Left renal cortex interstitium (tissue), 4 donors: Measurements from ENCODE around the gene OR2G3. TPM values are rescaled to one million over a fixed set of nuclear protein-coding genes. Genes with fewer than 3 reads are reported as not detected.

Experiments
- polyA plus RNA-seq, 4 donors: library from polyadenylated mRNA; unstranded; fragments of 120-200 nt; gene quantifications; one replicate each; pipeline ENCODE4 v1.2.1, GENCODE V29; 2013; ENCODE audit not compliant: insufficient read length in 4 of 4

Gene OR2G3
- polyA plus RNA-seq, 4 donors: not detected

Other genes starting within 250 kb of the OR2G3 start
- gene NLRP3, start 189.4 kb upstream of the OR2G3 start, polyA plus RNA-seq: 1 to 10 TPM in 2 of 4 donors, under 1 TPM in 2; 0.79 to 2.0 (median 1.00) TPM
- gene OR2B11, start 147.5 kb upstream of the OR2G3 start, polyA plus RNA-seq: under 1 TPM in 2 of 4 donors, not detected in 2; 0.04 to 0.08 TPM
- gene OR2C3, start 69.1 kb upstream of the OR2G3 start, polyA plus RNA-seq: 1 to 10 TPM in 2 of 4 donors, under 1 TPM in 2; 0.70 to 1.3 (median 0.99) TPM
- gene GCSAML, start 56.5 kb upstream of the OR2G3 start, polyA plus RNA-seq: 1 to 10 TPM in 2 of 4 donors, under 1 TPM in 2; 0.17 to 1.3 (median 0.95) TPM
- gene OR2G2, start 17.2 kb upstream of the OR2G3 start, polyA plus RNA-seq: not detected
- gene OR13G1, start 74.2 kb downstream of the OR2G3 start, polyA plus RNA-seq: not detected
- gene OR6F1, start 111.1 kb downstream of the OR2G3 start, polyA plus RNA-seq: not detected
- not detected for gene OR14K1, start 133.0 kb downstream of the OR2G3 start, polyA plus RNA-seq
- gene OR14A2, start 142.6 kb downstream of the OR2G3 start, polyA plus RNA-seq: not detected
- gene OR1C1, start 155.0 kb downstream of the OR2G3 start, polyA plus RNA-seq: under 1 TPM in 1 of 4 donors, not detected in 3; 0.08 TPM
- gene OR14A16, start 218.5 kb downstream of the OR2G3 start, polyA plus RNA-seq: not detected
- not detected for gene OR11L1, start 236.3 kb downstream of the OR2G3 start, polyA plus RNA-seq